HG03066 (cell line): ENCODE results near the gene CIDEB.
"Not testable (repeated sequence)": the region's sequence is repeated elsewhere in the genome, so short reads cannot be mapped to it uniquely, and the experiment has no call there.

ENCODE experiments used
- ATAC-seq: cut with Tn5 transposase; IDR thresholded peaks from one replicate; pipeline ENCODE4 v1.9.1; 2021; ENCODE audit warnings: low read depth; ENCODE audit not compliant: unreplicated experiment

The CIDEB gene

GRCh38 chr14:24307575-24308341, at the start of gene CIDEB:
Gene CIDEB (minus strand): TSS chr14:24307977. CDS start chr14:24307858, 119 bp downstream.
- ATAC-seq = no peak

- no peak for ATAC-seq
These were observed 48.4 kb upstream of the CIDEB start for GRCh38 chr14:24356208-24356607.

GRCh38 chr14:24355009-24355408, 47.2 kb upstream of the CIDEB start:
- no peak for ATAC-seq

GRCh38 chr14:24354482-24354825, 46.7 kb upstream of the CIDEB start:
- not testable (repeated sequence) for ATAC-seq

- ATAC-seq = no peak
These were observed 46.0 kb upstream of the CIDEB start for GRCh38 chr14:24353559-24354481.

GRCh38 chr14:24351517-24351916, 43.7 kb upstream of the CIDEB start:
- no peak for ATAC-seq

- ATAC-seq = no peak
These were observed 42.0 kb upstream of the CIDEB start for GRCh38 chr14:24349742-24350141.

GRCh38 chr14:24348186-24348585, 40.4 kb upstream of the CIDEB start:
- no peak for ATAC-seq

- no peak for ATAC-seq
These were observed 39.4 kb upstream of the CIDEB start for GRCh38 chr14:24347134-24347533.

GRCh38 chr14:24343795-24344660, 36.3 kb upstream of the CIDEB start:
- no peak for ATAC-seq

GRCh38 chr14:24342889-24343288, 35.1 kb upstream of the CIDEB start:
- ATAC-seq = no peak

GRCh38 chr14:24340606-24341005, 32.8 kb upstream of the CIDEB start:
- no peak for ATAC-seq

- ATAC-seq = peak; percentile 93
These were observed 31.7 kb upstream of the CIDEB start, which contains the start of gene RIPK3 for GRCh38 chr14:24339284-24340151. Gene RIPK3 (minus strand): TSS chr14:24339991. CDS start chr14:24339826, 165 bp downstream.

- no peak for ATAC-seq
These were observed 31.1 kb upstream of the CIDEB start for GRCh38 chr14:24338843-24339242.

GRCh38 chr14:24337824-24338175, 30.0 kb upstream of the CIDEB start:
- ATAC-seq = no peak

- ATAC-seq = no peak
These were observed 29.5 kb upstream of the CIDEB start for GRCh38 chr14:24337144-24337823.

GRCh38 chr14:24335461-24336171, 27.8 kb upstream of the CIDEB start:
- no peak for ATAC-seq

- no peak for ATAC-seq
These were observed 26.9 kb upstream of the CIDEB start, which contains the start of gene ADCY4 for GRCh38 chr14:24334431-24335291. Gene ADCY4 (minus strand): TSS chr14:24335071. CDS start chr14:24334652, 419 bp downstream.
